T-helper 22 cell (primary cell): ENCODE measurements around the gene FBXO4.

Experiments used
- DNase-seq: peaks from one replicate; pipeline ENCODE4 v3.0.0-alpha.2; 2020; ENCODE audit warnings: low read depth

Gene FBXO4, protein sequence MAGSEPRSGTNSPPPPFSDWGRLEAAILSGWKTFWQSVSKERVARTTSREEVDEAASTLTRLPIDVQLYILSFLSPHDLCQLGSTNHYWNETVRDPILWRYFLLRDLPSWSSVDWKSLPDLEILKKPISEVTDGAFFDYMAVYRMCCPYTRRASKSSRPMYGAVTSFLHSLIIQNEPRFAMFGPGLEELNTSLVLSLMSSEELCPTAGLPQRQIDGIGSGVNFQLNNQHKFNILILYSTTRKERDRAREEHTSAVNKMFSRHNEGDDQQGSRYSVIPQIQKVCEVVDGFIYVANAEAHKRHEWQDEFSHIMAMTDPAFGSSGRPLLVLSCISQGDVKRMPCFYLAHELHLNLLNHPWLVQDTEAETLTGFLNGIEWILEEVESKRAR

DNA sequence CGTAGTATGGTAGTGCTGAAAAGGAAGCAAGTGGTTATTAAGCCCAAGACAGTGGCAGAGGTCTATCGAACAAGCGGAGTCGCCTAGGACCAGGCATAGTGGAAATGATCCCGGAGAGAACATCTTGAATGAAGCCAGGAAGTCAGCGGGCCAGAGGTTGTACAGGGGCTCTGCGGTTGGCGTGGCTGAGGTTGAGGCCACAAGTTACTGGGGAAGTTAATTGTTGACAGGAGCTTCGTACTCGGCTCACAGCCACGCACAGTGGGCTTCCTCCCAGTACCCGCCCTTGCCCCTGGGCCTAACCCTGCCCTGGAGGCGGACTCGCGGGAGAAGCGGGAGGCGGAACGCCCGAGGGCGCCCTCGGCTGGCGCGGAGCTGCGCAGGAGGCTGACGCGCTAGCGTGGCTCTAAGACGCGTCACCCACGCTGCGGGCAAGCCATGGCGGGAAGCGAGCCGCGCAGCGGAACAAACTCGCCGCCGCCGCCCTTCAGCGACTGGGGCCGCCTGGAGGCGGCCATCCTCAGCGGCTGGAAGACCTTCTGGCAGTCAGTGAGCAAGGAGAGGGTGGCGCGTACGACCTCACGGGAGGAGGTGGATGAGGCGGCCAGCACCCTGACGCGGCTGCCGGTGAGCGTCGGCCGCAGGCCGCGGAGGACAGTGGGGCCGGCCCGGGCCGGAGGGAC lies at the start of gene FBXO4:
Gene FBXO4, plus strand, starts transcription at position 410 of the 683 bp plus-strand sequence. Its CDS starts 29 bp downstream, at position 439.
- DNase-seq: peak; percentile 76

DNA sequence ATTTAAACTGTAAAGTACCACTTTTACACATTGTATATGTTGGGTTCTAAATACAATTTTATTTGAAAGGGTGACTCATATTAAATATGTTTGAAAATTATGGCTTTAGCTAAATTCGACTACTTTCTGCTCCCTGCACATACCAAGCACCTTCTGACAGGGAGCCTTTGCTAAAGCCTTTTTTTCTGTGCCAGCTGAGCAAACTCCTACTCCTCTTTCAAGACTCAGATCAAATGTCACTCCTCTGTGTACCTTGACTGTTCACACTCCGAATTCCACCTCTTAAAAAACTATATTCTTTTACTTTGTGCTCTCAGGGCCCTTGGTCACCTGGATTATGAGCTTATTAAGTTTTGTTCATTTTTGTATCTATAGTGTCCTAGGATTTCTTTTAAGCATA lies 48.4 kb upstream of the FBXO4 start:
- no peak for DNase-seq

DNA sequence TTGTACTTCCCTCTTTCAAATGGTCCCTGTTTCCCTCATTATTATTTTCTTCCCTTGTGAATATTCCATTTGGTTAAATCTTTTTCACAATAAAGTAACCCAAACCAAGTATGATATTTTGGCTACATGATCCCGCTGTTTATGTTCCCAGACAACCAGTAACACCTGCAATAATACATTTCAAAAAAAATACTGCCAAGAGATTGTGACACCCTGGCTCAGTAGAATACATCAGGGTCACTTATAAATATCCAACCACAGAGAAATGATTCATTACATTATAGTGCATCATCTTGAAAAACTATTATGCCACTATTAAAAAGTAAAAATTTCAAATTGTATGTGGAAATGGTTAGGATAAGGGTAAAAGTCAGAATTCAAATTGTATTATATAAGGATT lies 47.7 kb upstream of the FBXO4 start:
- DNase-seq: no peak

DNA sequence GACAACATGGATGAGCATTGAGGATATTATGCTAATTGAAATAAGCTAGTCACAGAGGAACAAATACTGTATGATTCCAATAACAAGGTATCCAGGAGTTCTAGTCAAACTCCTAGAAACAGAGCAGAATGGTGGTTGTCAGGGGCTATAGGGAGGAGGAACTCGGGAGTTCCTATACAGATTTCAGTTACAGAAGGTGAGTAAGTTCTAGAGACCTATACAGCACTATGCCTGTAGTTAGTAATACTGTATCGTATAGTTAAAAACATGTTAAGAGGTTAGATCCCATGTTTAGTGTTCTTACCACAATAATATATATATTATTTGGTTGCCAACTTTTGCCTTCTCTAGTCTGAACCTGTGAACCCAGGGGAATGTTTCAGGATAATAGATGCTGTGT lies 46.9 kb upstream of the FBXO4 start:
- no peak for DNase-seq

DNA sequence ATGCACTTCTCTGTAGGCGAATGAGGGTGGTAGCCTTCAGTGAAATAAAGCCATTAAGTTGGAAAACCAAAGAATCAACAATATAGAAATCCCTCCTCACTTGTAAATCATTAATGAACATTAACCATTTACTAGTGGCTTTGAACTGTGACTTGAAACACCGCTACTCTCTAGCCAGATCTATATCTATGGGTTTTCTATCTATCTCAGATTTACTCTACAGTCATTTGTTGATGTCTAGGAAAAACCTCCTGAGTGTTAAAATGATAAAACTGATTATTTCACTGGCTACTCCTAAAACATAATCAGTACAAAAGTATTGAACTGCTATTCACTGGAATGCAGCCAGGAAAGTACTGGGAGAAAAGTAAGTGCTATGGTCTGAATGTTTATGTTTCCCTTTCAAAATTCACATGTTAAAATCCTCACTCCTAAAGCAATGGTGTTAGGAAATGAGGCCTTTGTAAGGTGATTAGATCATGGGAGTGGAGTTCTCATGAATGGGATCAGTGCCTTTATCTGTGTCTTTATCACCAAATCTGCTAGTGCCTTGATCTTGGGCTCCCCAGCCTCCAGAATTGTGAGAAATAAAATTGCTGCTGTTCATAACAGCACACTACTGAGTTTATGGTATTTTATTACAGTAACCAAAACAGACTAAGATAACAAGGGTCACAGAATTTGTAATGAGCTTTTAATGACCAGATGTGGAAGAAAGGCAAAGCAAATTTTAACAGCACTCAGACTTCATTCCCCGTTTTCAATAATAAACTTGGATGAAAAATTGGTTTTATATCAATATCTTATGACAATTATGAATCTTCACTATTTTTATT lies 46.2 kb upstream of the FBXO4 start:
- DNase-seq: no peak

DNA sequence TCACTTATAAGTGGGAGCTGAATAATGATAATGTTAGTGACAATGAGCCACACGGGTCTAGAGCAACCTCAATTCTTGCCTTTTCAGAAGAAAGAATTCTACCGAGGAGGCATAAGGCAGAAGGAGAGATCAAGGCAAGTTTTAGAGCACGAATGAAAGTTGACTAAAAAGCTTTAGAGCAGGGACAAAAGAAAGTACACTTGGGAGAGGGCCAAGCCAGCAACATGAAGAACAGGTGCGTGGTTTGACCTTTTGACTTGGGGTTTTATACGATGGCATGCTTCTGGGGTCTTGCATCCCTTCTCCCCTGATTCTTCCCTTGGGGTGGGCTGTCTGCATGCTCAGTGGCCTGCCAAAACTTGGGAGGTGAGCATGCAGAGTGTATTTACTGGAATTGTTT lies 42.3 kb upstream of the FBXO4 start:
- no peak for DNase-seq

DNA sequence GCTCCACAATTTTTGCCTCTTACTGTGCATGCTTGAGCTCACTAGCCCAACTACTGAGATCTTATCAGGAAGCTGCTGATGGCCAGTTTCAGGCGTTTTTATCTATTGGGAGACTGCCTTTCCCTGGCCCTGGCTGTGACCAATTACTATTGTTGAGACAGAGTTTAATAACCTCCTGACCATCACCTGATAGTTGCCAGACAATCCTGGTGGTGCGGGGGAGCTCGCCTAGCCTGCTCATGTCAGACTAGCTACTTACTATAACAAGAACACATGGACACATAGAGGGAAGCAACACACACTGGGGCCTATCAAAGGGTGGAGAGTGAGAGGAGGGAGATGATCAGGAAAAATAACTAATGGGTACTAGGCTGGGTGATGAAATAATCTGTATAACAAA lies 41.8 kb upstream of the FBXO4 start:
- no peak for DNase-seq

DNA sequence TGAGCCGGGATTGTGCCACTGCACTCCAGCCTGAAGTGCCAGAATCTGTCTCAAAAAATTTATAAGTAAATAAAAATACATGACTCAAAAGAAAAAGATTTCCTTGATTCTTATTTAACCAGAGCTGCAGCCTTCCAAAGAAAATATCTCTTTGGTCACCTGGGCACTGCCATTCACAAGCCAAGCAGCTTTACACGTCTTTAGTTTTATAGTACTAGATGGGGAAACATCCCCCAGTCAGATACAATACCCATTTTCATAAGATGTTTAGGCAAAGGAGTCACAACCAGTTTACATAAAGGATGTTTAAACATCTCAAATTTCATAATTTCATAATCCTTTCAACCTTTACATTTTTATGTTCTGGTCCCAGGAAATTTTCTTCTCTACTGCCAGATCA lies 41.1 kb upstream of the FBXO4 start:
- DNase-seq: no peak

DNA sequence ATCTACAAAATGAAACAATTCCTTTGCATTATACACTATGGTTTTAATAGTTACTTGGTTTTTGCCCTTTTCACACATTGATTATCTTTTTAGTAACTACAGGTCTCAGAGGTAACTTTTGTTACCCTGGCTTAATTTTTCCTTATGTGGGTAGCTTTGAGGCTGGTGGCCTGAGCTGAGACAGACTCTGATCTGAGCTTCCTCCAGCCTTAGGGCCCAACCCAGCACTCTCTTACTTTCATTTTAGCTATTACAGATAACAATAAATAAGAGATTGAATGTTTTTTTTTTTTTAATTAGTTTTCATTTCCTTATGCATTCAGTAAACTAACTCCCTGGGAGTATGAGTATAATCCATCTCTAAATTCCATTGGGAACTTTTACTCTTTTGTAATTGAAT lies 39.8 kb upstream of the FBXO4 start:
- no peak for DNase-seq

DNA sequence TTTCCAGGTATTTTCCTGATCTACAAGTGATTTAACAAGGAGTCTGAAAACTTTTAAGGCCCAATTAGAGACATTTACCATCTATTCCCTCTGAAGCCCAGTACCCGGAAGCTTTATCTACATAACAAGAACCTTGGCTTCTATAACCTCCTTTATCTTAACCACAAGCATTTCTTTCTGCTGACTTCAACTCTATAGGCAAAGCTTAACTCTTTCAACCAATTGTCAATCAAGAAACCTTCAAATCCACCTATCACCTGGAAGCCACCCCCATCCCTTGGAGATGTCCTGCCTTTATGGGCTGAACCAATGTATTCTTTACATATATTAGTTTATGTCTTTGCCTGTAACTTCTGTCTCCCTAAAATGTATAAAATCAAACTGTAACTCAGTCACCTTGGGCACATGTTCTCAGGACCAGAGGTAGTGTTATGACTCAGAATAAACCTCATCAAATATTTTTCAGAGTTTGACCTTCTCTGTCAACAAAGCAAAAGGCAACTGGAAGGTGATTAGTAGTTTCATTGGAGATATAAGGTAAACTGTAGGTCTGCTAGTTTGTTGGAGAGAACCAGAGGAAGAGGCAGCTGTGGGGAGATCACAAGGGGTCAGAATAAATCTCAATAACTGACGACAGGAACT lies 33.9 kb upstream of the FBXO4 start:
- no peak for DNase-seq

DNA sequence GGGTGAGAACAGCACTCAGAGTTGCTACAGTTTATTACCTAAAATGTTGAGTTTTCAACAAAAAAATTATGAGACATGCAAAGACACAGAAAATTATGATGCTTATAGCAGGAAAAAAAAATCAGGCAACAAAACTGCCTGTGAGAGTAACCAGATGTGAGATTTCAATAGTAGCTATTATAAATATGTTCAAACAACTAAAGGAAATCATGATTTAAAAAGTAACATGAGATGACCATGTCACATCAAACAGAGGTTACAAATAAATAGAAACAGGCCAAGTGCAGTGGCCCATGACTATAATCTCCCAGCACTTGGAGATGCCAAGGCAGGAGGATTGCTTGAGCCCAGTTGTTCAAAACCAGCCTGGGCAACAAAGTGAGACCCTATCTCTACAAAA lies 33.0 kb upstream of the FBXO4 start:
- DNase-seq: no peak

DNA sequence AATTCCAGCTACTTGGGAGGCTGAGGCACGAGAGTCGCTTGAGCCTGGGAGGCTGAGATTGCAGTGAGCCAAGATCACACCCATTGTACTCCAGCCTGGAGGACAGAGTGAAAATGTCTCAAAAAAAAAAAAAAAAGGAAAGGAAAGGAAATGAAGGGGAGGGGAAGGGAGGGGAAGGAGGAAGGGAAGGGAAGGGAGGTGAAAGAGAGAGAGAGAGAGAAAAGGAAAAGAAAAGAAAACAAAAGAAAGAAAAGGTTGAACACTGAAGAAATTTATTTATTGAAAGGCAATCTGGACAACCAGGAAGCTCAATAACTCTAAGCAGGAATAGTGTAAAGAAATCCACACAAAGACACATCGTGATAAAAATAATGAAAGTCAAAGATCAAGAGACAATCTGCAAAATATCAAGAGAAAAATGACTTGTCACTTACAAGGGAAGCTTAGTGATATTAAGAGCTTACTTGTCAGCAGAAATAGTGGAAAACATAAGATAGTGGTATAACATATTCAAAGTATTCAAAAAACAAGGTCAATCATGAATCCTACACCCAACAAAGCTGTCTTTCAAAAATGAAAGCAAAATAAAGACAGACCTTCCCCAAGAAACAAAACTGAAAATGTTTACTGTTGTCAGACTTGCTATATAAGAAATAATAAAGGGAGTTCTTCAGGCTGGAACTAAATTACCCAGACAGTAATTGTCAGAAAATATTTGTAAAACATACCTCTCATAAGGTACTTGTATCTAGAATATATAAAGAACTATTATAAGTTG lies 31.8 kb upstream of the FBXO4 start:
- DNase-seq: no peak

DNA sequence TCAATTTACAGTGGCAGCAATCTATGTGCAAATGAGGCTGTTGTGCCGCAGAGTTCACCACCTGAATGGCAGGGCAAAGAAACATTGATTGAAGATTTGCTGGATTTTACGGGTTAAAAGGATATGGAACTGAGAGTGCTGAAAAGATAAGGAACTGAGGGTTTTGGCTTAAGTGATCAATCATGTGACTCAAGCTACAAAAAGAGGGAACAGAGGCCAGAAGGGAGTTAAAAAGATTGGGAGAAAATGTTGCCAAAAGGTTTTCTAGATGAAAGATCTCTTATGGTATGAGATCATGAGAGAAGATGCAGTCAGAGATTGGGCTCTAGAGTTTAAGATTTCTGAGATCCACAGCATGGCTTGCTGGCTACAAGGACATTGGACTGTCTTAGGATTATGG lies 28.9 kb upstream of the FBXO4 start:
- DNase-seq: no peak

DNA sequence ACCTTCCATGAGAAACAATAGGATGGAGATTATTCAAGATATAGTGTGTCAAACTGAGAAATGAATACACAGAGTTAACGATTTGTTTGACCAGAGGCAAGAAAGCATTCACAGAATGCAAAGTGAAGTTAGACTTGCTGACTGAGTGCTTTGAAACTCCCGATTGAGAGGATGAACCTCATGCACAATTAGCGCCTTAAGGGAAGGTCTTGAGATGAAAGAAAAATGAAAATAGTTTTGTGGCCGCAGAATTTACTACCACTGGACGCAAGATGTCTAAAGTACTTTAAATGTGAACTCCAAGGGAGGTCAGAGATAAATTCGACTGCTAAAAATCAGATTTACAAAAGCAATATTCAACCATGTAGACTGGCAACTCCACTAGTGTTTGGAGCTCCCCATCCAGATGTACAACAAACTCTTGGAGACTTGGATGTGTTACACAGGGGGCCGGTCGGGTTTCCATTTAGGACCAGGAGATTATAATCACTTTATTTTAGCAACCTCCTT lies 21.6 kb upstream of the FBXO4 start:
- no peak for DNase-seq

DNA sequence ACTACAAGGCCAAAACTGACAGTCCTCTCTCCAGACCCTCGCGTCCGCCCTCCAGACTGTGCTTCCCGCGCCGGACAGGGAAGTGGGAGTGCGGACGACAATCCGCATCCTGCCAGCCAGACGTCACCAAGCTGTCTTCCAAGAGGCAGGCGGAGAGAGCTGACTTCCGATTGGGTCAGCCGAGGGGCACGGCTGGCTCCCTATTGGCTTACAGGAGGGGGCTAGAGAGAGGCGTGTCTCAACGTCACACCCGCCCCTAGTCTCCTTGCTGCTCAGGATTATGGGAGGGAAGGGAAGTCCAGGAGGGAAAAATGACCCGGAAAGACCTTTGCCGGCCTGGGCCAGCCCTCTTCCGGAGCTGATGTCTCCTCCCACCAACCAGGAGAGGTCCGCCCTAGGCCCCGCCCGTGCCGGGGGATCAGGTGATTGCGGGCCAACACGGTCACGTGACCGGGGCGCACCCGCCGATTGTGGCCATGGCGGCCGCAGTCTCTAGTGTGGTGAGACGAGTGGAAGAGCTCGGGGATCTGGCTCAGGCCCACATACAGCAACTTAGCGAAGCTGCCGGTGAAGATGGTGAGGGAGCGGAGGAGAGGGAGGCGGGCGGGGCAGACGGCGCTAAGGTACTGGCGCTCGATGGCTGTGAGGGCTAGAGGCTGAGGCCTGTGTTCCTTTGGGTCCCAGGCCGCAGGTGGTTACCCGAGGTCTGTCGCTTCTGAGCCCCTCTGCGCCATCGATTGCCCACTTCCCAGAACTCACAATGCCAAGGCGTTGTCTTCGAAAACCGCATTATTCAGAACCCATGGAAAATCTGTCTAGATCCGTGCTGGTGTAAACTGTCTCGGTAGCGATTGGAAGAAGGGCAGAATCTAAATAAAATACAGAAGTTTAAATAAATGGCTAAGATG lies 20.9 kb upstream of the FBXO4 start, which contains the start of gene RIMOC1:
Gene RIMOC1, plus strand, starts transcription at position 453 of the 908 bp plus-strand sequence. Its CDS starts 24 bp downstream, at position 477.
- peak; percentile 94 for DNase-seq

DNA sequence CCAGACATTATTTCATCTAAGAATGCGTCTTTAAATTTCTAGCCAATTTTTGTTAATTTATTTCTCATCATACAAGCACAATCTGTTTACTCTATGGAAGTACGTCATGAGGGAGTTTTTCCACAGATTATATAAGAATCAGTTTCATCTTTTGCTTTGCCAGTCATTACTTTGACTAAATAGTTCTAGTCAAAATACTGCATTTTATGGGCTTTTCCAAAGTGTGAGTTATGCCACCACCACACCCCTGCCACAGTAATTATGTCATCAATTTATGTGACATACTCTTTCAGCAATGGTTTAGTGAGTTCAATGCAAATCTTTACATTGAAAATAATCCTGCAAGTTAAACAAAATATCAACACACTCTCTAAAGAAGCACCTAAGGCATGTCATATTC lies 18.9 kb upstream of the FBXO4 start:
- DNase-seq: no peak

DNA sequence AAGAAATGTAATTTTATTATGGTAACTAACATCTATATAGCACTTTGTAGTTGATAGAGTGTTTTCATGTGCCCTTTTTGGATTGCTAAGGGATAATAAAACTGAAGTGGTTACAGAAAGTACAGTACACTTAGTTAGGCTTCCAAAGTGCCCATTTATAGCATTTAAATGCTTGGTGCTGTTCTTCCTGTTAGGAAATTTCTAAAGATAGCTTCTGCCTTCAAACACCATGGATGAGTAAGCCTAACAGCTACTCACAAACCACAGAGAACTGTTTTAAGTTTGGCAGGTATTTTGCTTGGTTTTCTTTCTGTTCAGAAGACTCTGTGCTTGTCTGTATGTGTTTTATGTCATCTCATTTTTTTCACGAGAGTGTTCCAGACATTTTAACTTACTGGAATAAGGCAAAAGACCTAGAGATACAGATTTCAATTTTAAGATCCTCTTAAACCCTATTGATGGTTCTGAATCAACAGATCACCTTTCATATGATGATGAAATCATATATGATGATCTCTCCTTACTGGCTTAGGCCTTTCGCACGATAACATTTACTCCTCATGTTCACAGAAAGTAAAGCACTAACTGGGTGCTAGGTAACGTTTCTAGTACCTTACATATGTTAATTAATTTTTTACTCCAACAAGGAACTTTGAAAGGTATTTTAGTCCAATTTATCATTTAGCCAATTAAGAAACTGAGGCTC lies 16.6 kb upstream of the FBXO4 start:
- DNase-seq: no peak

DNA sequence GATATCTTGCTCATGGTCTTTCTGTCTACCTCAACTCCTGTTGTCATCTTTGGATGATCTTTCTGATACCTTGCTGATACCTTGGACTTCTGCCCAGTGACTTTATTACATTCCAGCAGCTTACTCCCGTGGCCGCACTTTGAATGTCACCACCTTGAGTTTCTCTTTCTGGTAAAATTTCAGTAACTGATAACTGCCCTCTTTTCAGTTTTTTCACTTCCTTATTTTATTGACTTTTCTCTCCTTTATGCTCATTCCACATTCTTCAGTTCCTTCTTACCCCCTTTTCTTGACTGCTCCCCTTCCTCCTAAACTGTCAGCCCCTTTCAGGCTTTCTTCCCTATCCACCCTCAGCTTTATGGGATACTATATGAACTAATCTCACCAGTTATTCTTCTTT lies 7.0 kb upstream of the FBXO4 start:
- no peak for DNase-seq

DNA sequence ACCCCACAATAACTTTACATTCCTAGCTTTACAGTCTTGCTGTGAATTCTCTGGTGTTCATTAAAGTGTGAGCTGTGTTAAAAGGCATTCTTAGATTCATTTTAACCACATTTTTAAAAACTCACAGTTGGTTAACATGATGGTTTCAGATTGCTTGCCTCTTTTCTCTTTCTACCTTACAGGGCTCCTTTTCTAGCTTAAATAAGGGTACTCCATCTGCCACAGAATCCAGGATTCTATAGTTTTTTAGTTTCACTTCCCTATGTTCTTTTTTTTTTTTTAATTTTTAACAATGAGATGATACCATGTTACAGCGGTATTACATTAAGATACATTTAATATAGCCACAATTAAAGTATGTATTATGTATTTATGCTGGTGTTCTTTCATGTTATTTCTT lies 3.9 kb upstream of the FBXO4 start:
- no peak for DNase-seq
